T-helper 2 cell treated with Interferon-gamma antibody and Interleukin-4, amounts not matched to agents 100 ng/mL and 5 ng/mL, for 36 hours (primary cell): Measurements from ENCODE around the gene ANK3. TPM values are rescaled to one million over a fixed set of nuclear protein-coding genes. Genes with fewer than 3 reads are reported as not detected.
"Not testable (repeated sequence)": the region's sequence is repeated elsewhere in the genome, so short reads cannot be mapped to it uniquely, and the experiment has no call there.

ENCODE experiments used
- intact Hi-C: fragments of 100-400 bp; cut with micrococcal nuclease; formaldehyde crosslinking; loops from one replicate; pipeline ENCODE4 v1.15.1; 2023
- total RNA-seq: library from RNA; stranded (reverse); gene quantifications from 2 replicates; pipeline ENCODE4 v1.2.3, GENCODE V29; 2022

ANK3 gene
- total RNA-seq, 1 donor from 2014 or later, result 14.7 TPM

DNA sequence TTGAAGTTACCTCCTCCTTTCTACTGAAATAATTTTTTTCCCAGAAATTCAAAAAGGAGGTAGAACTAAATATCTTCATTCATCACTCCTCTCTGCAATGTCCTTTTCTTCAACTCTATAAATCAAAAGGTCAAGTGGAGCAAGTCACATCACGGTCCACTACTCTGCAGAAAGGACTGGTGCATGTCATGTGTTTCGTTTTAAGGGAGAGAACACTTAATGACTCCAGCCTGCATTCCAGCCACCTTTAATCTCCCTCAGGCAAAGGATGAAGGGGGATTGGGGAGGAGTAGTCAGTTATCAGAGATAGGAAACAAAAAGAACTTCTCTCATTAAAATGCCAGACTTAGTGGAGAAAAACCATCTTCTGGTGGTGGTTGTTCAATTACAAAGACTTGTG, 78.9 kb downstream of the ANK3 start:
- intact Hi-C loops, result no loop called here

DNA sequence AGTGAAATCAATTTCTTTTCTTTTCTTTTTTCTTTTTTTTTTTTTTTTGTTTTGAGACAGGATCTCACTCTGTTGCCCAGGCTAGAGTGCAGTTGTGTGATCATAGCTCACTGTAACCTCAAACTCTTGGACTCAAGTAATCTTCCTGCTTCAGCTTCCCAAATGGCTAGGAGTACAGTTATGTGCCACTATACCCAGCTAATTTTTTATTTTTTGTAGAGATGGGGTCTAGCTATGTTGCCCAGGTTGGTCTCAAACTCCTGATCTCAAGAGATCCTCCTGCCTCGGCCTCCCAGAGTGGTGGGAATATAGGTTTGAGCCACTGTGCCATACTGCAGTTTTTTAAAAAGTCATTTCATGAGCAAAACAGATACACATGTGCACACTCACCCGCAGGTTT, 79.8 kb downstream of the ANK3 start:
- intact Hi-C loops, result no loop called here

DNA sequence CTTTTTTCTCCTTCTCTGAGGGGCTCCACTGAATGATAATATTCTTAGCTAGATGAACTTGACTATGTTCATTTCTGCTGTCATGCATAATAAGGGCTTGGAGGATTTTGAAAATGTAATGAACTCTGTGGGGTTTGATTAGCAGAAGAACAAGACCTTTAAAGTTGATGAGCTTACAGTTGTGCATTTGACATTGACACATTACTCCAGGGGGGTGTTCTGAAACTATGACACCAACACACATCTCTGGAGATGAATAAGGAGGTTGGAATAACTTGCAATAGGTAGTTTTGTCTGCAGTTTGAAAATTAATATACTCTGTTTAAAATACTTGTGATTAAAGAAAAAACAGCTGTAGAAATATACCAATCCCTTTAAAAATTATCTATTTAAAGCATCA, 80.3 kb downstream of the ANK3 start:
- intact Hi-C loops, result no loop called here

DNA sequence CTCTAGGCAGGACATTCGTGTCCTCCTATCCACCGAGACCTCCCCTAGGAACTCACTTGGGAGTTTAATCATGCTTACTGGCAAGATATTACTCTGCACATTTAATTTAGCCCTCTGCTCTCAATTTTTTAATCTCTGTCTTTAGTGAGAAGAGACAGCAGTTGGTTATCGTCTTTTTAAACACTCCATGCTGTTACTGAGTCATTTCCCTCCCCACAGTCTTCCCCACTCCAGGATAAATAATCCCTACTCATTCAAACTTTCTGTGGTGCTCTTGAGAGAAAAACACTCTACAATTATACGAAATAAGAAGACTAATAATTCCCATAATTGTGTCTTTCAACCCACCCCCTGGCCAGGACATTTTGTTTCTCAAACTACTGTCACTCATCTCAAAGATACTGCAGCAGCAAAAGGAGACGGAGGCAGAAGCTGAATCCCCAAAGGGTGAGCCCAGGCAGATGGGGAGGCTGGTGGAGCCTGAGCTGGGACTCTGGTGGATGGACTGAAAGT, 84.2 kb downstream of the ANK3 start:
- intact Hi-C loops, result no loop called here

DNA sequence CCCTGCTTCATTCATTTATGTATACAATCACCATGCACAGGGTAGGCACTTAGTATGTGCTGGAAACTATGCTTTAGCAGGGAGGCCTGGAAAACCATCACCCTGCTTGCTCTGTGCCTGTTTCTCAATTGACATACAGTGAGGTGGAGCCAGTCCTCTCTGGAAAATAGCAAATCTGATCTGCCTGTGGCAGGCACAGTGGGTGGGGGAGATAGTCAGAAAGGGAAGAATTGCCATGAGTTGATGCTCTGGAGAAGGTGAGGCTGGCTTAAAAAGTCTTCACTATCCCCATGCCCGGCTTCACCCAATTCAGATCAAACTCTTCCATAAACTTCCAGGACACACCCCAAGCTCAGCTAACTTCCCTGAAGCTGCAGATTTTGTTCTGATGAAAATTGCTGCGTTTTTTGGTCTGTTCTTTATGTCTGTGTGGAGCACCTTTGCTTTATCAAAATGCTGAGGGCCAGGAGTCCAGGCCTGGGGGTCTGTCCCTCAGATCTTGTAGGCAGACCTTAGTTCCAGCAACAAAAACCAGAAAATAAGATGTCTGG, 84.8 kb downstream of the ANK3 start:
- intact Hi-C loops, result no loop called here

DNA sequence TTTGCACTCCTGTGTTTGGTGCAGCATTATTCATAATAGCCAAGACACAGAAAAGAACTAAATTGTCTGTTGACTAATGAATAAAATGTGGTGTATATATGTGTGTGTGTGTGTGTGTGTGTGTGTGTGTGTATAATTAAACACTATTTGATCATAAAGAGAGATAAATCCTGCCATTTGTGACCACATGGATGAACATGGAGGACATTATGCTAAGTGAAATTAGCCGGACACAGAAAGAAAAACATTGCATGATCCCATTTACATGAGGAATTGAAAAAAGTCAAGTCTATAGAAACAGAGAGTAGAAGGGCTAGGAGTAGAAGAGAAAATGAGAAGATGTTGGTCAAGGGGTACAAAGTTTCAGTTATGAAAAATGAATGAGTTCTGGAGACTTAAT, 85.9 kb downstream of the ANK3 start:
- intact Hi-C loops, result no loop called here

DNA sequence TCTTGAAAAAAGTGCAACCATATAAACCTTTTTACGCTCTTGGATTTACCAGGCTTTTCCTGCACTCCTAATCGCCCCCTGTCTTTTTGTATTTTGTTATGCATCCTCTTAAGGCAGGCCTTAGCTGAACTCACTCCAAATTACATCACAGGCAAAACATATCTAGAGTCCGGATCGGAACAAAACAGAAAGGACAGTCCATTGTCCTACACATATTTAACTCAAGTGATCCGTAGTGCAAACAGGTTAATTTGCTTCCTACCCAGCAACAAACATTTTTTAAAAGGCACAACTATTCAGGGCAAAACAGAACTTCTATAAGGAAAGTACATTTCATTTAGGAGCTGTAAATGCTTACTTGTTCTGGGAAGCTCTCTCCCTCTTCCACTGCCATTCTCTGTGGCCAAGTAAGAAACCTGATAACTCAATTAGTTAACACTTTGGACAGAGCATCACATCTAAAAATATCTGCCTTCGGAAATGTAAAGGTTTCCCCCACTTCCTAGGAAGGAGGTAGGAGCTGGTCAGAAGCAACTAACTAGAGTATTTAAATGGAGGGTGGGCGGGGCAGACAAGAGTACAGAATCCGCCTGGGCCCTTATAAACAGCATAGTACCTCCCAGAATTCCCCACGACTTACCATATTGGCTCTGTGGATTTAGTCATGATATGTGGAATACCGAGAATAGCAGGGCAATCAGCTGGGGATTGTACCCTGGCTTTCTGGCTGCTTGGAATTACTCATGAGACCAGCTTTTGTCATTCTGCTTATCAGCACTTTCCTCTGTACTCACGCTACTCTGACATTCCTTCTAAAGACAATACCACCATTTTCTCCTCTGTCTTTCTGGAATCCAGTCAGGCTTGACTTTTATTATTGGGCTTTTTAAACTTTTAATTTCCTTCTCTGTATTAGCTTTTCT, 89.5 kb downstream of the ANK3 start:
- intact Hi-C loops, result no loop called here

DNA sequence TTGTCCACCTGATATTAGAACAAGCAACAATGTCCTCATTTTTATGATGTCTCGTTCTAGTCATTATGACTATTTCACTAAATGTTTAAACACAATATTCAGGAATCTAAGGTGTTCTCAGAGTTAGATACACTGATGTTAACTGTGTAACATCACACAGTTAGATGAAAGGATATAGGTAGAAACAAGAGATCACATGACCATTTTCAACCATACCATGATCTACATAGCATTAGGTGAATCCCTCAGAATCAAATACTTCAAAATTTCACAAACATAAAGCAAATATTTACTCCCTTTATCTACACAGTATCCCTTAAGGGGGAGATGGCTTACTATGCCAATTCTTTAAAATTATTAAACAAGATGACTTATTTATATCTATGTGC, 90.3 kb downstream of the ANK3 start:
- intact Hi-C loops, result no loop called here

DNA sequence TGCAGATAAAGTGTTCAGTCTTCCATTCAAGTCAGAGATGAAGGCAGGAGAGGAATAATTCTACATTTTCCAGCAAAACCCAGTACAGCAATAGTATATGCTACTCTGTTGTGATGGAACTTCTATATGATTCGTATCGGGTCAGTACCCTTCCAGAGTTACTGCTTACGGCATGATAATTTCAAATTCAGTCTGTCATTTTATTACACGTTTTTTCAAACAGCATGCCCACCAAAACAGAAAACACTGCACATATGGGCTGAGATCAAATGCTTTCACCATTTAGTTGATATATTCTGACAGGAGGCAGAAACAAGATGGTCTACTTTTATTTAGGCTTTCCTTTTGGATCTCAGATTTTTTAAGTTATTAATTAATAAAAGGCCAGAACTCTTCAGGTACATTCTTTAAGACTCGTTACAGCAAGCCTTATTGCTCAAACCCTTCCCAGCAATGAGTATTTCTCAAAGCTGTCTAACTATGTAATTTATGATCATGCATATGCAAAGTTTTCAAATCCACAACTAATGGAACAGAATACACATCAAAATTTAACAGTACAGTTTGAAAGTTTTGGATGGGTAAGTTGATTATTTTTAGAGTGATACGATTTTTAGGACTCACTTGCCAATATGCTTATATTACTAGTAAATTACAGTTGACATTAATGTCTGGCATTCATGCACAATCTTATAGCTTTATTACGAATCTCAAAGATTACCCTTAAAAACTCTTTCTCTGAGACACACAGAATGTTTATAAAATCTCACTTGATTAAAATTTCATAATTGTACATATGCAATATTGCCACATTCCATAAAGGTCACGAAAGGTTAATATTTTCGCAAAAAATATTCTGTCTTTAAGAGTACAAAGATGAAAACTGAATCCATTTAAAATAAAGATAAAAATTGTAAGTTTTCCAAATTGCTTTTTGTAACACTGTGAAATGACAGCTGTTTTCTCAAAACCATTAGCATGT, 91.0 kb downstream of the ANK3 start:
- intact Hi-C loops, result no loop called here

DNA sequence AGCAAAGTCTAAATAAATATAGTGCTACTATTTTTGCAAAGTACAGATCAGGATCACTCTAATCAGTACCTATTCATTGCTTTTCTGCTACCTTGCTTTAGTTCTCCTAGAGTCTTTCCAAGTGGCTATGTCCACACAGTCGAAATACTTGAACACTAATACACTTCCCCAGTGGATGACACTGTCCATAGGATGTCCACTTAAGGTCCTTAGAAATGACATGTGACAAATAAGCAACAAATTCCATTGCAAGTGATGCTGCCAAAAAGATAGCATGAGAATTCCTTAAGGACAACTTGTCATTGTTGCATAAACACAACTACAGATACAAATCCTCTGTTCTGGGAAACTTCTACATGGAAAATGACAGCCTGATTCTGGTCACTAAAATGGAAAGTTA, 93.6 kb downstream of the ANK3 start:
- intact Hi-C loops, result no loop called here

DNA sequence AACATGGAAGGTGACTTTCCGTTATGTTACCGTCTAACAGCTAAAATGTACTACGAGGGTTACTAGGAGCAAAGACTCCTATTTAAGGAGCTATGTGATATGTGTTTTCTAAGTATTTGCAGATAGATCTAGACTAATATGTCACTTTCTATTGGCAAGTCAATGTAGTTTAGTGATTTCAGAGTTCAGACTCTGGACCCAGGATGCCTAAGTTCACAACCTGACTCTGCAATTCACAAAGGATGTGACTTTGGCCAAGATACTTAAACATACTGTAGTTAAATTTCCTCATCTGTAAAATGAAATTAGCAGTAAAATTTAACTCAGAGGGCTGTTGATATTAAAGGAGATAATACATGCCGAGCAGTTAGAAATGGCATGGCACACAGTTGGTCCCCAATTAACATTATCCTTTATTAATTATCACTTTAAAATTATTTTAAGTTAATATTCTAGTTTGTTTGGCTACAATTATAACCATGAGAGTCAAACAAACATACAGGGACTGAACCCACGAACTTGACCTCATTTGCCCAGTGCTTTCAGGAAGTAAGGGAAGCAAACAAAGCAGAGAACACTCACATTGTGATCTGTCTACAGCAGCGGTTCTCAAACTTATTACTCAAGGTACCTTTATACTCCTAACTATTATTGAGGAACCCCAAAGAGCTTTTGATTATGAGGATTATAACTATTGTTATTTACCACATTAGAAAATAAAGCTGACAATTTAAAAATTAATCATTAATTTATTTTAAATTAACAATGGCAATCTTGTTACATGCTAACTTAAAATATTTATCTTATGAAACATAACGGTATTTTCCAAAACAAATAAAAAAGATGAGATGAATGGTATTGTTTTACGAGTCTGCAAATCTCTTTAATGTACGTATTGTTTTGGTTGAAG, 94.4 kb downstream of the ANK3 start:
- intact Hi-C loops, result no loop called here

DNA sequence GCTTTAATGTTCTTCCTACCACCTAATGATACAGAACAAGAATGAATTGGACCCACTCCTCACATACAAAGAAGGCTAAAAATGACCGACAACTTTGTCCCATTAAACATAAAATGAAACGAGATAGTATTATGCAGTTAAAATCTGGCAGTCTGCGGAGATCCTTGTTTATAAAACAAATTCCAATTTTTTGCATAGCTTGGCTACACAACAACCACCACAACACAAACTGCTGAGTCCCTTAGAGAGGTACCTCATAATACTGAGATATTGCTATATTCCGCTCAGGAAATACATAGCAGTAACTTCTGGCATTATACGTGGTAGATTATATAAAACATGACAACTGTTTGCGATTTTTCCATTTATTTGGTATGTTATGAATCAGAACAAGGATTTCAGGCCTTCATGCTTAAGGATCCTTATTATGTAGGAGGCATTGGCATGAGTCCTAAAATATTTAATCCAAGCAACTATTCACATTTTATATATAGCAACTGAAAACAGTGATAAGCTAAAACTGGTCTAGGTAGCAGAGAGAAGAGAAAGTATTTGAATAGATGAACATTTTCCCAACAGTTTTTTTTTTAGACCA, 96.0 kb downstream of the ANK3 start:
- intact Hi-C loops, result no loop called here

DNA sequence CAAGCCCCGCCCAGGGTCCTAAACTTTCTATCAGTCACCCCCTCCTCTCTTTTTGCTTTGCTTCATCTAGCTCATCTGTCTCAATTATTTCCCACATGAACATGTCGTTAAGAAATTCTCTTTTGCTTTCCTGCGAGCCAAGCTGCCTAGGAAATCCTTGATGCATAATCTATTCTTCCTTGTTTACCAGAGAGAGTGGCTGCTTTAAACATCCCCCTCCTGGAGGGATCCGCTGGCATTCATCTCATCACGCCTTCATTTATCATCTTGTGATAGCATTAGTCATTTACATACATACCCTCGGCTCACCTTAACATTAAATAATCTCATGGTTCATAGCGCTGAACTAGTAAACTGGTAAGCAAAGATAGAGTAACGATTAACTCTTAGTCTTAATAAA, 96.7 kb downstream of the ANK3 start:
- intact Hi-C loops, result no loop called here

DNA sequence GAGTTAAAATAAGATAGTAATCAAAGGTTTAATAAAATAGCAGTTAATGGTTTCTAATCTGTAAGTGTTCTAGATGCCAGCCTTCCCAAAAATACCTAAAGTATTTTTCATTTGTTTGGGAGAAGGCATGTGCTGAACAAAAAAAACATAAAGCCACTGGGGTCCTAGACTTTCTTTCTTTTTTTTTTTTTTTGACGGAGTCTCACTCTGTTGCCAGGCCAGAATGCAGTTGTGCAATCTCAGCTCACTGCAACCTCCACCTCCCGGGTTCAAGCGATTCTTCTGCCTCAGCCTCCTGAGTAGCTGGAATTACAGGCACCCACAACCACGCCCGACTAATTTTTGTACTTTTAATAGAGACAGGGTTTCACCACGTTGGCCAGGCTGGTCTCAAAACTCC, 97.1 kb downstream of the ANK3 start:
- intact Hi-C loops, result not testable (repeated sequence)

DNA sequence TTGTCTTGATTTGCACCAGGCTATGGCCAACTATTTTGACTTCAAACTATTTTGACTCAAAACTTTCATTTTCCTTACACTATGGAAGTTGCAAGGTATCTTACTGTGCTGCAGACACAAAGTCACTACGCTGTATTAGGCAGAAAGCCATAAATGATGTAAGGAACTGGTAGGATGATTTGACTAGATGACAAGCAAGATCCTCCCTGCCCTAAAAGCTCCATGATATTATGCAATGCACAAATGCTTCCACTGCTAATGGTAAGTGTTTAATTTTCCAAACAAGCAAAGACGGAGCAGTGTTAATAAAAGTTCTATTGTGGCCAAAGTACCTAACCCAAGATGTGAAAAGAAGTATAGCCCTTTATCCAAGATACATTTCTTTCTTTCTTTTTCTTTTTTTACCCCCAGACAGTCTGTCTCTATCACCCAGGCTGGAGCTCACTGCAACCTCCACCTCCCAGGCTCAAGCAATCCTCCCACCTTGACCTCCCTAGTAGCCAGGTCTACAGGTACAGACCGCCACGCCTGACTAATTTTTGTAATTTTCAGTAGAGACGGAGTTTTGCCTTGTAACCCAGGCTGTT, 98.2 kb downstream of the ANK3 start:
- intact Hi-C loops, result no loop called here

DNA sequence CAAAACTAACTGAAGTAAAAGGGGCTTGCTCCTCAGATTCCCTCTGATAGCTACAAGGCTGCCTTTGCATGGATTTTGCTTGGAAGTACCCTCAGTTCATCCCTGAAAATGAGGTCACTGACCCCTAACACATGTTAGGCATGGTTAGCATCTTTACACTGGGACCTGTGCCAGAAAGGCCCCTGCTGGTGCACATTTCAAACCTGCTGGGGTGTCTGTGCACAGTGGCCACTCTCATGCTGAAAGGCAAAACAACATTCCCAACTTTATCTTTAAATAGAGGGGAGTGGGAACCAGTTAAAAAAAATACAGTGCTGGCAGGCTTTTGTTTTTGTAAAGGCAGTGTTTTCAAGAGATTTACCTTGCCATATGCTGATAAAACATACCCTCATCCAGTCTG, 99.1 kb downstream of the ANK3 start:
- intact Hi-C loops, result no loop called here

DNA sequence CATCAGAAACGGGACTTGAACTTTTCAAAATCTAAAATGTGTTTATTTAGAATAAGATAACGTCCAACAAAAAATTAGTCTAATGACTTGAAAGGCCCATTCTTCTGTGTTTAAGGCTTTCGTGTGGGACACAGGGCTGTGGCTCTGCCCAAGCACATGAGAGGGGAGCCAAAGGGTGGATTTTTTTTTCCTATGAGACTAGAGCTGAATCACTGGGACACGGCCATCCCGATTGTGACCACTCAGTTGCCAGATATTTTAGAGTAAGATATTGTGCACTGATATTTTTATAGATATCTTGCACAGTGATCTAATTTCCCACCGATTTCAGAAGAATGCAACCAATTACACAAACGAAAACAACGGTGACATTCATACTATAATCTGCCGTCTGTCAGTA, 99.9 kb downstream of the ANK3 start:
- intact Hi-C loops, result no loop called here

DNA sequence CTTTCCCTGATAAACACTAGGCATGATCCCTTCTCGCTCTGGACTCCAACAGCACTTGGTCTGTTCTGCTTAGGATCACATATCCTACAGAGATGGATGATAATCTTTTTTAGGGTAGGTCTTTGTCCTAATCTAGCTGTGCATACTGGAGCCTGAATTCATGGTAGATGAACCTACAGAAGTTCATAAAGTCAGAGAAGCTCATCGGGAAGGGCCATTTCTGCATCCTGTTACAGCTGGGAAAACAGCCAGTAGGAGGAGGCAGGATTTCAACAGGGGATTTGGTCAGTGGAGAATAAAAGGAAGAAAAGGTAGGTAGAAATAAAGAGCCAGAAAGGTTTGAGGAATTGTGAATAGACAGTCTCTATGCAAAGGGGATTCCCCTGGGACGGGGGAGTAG, 101.4 kb downstream of the ANK3 start:
- intact Hi-C loops, result no loop called here

DNA sequence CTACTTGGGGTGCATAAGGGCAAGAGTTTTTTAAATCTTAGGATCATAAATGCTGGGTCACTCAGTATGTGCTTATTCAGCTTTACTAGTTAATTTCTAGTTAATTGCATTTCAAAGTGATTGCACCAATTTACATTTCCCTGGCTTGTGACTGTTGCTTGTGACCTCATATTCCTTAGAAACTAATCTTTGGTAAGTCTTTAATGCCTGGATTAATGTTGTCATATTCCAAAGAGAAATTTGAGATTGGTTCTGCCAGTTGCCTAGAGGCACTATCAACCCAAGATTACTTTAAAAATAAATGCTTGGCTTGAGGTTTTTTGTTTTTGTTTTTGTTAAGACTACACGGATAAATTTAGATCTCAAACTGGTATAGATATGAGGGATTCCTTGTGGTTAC, 103.1 kb downstream of the ANK3 start:
- intact Hi-C loops, result no loop called here

DNA sequence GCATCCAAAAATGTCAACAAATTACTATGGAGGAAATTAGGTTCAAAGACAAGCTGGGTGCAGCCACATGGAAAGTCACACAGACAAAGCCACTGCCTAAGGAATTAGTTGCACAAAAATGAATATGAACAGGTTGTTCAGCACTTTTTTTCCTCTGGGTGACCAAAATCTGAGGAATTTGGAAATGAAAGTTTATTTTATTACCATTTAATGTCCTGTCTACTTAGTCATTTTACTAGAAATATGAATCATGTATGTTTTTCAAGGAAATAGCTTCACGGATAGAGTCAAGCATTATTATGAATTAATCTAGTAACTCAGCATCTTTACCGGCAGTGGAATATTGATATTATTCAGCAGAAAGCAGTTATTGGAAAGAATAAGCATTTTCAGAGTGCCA, 106.3 kb downstream of the ANK3 start:
- intact Hi-C loops, result no loop called here
